Femur (tissue), 1 donor: ENCODE measurements around the gene C15orf39.
A peak's percentile ranks its signal among the peaks of the same experiment; 100 is the strongest.

Source experiments
- DNase-seq: peaks from one replicate; pipeline ENCODE4 v3.0.0-alpha.2; 2017

Gene C15orf39

DNA sequence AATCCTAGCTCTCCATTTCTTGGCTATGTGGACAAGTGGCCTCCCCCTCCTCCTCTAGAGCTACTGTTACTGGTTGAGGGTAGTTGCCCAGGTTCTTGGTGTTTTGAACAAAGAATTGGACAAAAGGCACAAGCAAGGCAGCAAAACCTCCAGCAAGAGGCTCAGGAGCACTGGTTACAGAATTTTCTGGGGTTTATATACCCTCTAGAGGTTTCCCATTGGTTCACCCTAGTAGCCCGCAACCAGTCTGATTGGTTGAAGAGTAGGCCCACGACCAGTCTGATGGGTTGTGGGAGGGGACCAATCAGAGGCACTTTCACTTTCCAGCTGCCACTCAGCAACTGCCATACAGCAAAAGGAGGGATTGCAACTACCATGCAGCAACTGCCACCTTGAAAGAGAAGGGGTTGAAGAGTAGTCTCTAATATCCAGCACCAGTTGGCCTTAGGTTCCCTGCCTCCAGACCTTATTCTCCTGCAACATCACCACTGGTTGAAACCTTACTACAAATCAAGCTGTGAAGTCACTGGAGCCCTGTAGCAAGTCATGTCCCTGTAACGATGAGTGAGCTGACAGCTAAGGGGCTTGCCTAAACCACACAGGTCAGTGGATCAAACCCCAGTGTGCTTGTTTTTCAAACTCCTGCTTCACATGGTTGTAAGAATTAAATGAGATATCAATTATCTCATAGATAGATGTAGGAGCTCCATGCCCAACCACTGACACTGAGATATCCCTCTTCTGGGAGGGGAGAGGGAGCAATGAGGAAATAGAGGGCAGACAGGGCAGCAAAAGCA, 2.9 kb upstream of the C15orf39 start:
- no peak for DNase-seq

DNA sequence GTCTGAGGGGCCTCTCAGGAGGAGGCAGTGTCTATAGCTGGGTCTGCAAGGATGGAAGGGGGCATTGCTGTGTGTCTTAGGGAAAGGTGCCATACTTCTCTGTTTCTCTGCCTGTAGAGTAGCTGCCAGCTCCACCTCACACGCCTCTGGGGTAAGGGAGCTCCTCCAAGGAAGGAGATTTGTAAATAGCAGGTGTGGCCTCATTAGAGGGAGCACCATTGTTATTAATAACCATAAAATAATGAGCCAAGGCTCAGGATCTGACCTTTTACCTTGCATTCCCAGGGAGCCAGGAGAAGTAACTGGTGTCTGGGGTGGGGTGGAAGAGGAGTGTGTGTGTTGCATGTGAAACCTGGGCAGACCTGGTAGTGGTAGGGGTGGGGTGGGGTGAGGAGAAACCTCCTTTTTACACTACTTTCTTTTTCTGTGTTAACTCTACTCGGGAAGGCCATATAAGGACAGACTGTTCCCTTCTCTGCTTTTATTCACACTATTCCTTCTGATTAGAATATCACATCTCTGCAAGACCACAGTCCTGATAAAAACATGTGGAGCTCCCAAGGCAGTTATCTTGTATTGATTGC, 2.2 kb upstream of the C15orf39 start:
- no peak for DNase-seq

DNA sequence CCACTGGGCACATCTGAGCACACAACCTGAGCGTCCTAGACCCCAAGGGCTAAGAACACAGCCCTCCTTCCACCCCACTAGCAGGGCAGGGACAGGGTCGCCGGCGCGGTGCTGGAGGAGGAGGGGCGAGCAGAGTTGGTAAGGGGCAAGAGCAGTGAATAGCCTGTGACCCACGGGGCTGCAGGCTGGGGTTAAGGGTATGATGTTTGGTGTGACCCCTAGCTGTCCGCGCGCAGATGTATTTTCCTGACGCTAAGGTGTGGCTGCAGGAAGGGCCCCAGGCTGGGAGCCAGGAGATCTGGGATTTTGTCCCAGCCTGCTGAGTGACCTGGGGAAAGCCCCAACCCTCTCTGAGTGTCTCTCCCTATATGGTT, 1.3 kb upstream of the C15orf39 start:
- DNase-seq: no peak

DNA sequence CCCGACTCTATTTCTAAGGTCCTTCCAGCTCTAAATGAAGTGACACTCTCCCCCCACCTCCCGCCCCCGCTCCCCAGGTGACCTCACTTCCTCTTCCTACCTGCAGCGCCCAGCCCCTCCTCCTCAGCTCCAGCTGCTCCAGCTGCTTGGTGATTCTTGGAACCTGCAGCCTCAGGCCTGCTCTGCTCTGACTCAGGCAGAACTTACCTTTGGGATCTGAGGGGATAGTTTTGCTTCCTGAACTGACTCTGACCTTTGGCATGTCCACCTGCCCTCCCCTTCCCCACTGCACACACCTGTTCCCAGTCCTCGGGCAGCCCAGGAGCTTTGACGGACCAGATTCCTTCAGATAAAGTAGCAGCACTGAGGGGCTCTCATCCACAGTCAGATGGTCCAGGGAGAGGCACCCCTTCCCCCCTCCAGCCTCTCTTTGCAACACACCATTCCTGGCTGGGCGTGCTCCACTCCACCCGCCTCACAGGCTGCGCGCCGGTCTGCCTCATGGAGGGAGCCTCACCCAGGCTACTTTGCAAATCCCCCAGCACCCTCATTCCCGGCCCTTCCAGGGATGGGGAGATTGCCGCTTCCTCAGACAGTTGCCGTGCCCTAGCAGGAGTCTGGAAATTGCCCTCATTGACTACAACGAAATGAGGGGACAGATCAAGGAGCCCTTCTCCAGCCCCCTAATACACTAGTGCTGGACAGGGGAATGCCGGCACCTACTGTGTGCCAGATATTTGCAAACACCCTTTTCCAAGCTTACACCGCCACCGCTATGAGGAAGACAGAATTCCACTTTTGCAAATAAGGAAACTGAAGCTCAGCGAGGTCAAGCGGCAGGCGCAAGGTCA, 692 bp upstream of the C15orf39 start:
- DNase-seq: no peak

DNA sequence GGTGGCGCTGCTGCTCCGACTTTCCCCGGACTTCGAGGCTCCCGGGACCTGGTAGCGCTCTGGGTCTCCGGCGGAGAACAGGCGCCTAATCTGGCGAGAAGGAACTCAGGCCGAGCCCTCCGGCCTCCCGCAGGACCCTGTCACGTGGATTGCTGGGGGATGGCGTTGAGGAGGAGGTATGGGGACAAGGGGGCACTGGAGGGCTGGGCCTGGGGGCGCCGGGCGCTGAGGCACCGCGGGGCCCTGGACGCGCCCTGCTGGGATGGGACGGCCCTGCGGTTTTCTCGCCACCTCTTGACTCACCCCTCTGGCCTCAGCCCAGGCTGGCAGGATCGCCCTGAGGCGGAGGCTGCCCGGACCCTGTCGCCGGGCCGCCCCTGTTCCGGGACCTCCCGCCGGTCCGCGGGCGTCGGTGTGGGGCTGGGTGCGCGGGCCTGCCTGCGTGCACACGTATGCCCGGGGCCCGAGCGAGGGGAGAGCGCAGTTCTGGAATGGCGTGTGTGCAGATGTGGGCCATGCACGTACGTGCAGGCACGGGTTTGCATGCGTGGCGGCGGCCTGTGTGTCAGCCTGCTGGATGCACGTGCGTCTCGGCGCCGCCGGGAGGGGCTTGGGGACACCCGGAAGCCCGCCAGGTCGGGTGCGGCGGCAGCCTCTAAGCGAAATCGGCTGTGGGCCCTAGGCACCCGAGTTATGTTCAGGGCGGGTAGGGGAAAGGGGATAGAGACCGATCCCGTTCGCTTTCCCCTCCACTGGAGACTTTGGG, 752 bp downstream of the C15orf39 start:
- peak; percentile 85 for DNase-seq

DNA sequence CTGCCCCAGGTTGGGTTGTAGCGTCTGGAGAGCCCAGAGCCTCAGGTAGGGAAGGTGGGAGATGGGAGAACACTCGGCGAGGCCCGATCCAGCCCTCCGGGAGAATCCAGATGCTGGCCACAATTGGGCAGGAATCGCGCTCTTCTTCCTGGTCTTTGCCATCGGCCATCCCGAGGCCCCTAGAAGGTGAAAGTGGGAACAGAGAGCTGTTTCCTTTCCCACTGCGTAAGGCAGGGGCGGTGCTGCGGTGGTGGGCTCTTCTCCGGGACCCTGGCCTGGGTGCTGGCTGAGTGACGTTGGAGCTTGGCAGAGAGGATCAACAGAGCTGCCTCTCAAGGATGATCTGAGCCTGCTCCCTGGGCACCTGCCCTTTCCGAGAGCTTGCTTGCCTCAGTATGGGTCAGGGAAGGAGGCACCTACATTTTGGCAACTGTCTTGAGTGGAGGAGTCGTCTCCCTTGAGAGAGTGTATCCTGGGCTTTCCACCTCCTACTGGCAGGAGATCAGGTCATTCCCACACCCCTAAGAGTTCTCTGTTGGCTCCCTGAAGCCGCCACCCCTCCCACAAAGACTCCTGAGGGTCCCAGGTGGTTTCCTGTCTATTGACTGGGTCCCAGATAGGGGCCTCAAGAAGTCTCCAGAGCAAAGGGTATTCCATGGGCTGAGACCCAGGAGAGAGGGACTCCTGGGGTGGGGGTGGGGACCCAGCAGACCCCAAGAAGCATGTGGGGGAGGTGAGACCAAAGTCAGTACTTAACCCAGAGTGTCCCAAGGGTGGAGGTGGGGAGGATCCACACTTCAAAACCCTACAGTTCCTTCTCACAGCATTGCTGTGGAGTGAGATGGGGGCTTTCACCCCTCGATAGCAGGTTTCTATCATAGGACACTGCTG, 1.6 kb downstream of the C15orf39 start:
- DNase-seq: peak; percentile 46

DNA sequence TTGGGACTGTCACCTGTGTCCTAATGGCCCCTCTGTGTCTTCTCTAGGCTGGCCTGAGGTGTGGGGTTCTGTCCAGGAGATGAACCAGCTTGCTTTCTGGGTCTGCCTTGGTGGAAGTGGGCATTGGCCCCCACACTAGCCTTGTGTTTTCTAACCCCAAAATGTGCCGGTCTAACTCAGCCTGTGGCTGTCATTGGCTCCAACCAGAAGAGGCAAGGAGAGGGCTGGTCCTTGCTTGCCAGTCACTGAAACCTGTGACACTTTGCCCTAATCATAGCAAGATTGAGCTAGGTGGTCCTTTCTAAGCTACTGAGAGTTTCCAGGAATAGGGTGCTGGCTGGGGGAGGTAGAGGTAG, 2.2 kb downstream of the C15orf39 start:
- no peak for DNase-seq

DNA sequence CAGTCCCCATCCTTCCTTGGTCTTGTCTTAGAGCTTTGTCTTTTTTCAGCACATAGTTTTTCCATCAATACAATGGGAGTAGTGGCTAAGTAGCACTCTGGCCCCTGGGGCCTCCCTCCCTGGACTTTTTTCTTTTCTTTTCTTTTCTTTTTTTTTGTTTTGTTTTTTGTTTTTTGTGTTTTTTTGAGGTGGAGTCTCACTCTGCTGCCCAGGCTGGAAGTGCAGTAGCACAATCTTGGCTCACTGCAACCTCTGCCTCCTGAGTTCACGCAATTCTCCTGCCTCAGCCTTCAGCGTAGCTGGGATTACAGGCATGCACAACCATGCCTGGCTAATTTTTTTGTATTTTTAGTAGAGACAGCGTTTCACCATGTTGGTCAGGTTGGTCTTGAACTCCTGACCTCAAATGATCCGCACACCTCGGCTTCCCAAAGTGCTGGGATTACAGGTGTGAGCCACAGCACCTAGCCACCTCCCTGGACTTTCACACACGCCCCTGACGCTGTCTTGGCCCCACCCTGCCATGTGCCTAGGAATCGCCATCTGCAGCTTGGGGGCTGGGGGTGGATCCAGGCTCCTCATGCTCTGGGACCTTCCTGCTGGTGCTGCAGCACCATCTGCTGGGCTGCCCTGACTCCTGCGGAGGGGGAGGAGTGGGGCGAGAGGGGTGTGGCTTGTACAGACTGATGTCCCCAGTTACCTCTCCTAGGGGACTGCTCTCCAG, 2.8 kb downstream of the C15orf39 start:
- peak; percentile 94 for DNase-seq

DNA sequence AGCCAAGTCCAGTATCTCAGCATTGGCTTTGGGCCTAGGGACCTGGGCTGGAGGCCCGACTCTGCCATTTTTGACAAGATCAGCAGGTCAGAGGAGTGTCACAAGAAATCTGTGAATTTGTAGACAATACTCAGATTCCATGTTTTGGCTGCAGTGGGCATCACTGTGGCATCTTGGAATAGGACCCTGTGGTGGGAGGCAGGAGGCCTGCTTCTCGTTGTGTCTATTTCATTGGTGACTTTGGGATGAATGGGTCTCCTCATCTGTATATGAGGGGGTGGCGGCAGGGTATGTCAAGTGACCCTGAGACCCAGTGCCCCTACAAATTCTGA, 3.3 kb downstream of the C15orf39 start:
- no peak for DNase-seq

DNA sequence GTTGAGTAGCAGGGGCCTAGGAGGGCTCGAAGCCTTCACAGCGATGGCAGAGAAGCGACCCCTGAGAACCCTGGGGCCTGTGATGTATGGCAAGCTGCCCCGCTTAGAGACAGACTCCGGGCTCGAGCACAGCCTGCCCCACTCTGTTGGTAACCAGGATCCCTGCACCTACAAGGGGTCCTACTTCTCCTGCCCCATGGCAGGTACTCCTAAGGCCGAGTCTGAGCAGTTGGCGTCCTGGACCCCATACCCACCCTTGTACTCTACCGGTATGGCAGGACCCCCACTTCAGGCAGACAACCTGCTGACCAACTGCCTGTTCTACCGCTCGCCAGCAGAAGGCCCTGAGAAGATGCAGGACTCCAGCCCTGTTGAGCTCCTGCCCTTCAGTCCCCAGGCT, 4.3 kb downstream of the C15orf39 start:
- no peak for DNase-seq

DNA sequence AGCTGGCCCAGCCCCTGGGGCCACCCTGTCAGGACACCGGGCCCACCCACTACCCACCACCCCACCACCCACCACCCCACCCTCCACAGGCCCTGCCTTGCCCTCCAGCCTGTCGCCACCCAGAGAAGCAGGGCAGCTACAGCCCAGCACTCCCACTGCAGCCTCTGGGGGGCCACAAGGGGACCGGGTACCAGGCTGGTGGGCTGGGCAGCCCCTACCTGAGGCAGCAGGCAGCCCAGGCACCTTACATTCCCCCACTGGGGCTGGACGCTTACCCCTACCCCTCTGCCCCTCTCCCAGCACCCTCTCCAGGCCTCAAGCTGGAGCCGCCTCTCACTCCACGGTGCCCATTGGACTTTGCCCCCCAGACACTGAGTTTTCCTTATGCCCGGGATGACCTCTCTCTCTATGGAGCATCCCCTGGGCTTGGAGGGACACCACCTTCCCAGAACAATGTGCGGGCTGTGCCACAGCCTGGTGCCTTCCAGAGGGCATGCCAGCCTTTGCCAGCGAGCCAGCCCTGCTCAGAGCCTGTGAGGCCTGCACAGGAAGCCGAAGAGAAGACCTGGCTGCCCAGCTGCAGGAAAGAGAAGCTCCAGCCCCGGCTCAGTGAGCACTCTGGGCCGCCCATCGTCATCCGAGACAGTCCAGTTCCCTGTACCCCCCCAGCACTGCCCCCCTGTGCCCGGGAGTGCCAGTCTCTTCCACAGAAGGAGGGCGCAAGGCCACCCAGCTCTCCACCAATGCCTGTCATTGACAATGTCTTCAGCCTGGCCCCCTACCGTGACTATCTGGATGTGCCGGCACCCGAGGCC, 5.3 kb downstream of the C15orf39 start:
- DNase-seq: no peak

DNA sequence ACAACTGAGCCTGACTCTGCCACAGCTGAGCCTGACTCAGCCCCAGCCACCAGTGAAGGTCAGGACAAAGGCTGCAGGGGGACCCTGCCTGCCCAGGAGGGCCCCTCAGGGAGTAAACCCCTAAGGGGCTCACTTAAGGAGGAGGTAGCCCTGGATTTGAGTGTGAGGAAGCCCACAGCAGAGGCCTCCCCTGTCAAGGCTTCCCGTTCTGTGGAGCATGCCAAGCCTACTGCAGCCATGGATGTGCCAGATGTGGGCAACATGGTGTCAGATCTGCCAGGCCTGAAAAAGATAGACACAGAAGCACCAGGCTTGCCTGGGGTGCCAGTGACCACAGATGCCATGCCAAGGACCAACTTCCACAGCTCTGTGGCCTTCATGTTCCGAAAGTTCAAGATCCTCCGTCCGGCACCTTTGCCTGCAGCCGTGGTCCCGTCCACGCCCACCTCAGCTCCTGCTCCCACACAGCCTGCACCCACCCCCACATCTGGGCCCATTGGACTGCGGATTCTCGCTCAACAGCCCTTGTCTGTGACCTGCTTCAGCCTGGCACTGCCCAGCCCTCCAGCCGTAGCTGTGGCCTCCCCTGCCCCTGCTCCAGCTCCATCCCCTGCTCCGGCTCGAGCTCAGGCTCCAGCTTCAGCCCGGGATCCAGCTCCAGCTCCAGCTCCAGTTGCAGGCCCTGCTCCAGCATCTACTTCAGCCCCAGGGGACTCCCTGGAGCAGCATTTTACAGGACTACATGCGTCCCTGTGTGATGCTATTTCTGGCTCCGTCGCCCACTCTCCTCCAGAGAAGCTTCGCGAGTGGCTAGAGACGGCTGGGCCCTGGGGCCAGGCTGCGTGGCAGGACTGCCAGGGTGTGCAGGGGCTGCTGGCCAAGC, 6.2 kb downstream of the C15orf39 start:
- no peak for DNase-seq

DNA sequence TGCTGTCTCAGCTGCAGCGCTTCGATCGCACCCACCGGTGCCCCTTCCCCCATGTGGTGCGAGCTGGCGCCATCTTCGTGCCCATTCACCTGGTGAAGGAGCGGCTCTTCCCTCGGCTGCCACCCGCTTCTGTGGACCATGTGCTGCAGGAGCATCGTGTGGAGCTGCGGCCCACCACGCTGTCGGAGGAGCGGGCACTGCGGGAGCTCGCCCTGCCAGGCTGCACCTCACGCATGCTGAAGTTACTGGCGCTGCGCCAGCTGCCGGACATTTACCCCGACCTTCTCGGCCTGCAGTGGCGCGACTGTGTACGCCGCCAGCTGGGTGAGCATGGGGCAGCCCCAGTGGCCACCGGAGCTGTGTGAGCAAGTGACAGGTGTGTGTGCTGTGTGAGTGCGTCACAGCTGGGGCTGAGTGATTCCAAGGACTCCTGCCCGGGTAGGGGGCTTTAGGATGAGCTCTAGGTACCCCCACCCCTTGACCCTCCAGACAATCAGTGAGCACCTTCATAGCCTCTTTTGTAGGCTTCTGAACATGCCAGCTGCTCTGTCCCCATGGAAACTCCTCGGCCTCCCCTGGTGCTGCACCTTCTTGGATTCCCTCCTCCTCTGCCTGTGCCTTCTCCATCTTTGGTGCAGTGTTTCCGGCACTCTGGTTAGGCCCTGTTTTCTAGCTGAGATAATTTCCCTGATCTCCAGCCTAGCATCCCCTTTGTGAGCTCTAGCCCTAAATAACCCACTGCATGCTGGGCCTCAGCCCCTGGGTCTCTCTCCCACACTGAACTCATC, 7.0 kb downstream of the C15orf39 start:
- no peak for DNase-seq

DNA sequence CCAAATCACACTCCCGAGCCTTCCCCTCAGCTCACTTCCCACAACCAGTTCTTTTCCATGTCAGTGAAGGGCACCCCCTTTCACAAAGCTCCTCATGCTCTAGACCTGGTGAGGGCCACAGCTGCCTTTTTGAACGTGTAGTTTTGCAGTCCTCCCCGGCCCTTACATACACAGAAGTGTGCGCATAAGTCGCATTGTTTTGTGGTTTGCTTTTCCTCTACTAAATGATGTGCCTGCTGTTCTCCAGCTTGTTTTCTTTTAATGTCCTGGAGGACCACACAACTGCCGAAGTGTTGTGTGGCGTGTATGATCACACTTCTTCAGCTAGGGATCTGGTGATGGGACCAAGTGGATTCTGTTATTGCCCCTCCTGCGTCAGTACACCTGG, 7.6 kb downstream of the C15orf39 start:
- DNase-seq: no peak

DNA sequence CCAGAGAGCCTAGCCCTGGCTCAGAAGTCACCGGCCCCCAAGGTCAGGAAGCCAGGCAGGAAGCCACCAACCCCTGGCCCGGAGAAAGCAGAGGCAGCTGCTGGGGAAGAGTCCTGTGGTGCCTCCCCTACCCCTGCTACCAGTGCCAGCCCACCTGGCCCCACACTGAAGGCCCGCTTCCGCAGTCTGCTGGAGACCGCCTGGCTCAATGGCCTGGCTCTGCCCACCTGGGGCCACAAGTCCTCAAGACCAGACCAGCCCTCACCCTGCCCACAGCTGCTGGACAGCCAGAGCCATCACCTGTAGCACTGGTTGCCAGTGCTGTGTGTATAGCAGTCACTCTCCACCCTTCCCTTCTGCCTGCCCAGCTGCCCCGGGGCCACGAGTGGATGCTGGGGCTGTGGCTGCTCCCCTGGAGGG, 9.1 kb downstream of the C15orf39 start:
- DNase-seq: no peak

DNA sequence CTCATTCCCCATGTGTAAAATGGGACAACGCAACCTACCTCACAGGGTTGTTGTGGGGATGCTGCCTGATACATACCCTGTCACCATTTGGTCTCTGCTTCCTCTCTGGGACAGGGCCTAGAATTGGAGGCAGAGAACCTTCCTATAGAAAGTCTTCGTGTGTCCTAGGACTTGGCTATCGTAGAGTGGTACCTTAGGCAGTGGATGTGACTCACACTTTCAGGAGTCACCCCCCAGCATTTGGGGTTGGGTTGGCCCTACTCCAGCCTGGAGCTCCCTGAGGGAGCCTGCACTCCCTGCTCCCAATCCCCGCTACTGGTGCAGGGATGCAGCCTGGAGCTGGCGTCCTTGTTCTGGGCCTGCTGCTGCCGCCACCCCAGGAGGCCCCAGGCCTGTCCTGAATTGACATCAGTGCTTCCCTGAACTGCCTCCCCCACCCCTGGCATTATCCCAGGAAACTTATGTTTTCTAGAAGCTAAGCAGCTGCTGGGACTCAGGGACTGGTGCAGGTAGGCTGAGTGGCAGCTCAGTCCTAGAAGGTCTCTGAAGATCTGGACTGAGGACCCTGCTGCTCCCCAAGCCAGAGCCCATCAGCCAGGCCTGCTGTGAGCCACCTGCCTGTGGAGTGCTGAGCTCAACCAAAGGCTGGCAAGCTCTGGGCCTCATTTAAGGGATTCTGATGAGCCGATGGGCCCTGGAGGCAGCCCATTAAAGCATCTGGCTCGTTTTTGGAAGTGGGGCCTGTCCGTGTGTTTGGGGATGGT, 9.9 kb downstream of the C15orf39 start:
- no peak for DNase-seq

DNA sequence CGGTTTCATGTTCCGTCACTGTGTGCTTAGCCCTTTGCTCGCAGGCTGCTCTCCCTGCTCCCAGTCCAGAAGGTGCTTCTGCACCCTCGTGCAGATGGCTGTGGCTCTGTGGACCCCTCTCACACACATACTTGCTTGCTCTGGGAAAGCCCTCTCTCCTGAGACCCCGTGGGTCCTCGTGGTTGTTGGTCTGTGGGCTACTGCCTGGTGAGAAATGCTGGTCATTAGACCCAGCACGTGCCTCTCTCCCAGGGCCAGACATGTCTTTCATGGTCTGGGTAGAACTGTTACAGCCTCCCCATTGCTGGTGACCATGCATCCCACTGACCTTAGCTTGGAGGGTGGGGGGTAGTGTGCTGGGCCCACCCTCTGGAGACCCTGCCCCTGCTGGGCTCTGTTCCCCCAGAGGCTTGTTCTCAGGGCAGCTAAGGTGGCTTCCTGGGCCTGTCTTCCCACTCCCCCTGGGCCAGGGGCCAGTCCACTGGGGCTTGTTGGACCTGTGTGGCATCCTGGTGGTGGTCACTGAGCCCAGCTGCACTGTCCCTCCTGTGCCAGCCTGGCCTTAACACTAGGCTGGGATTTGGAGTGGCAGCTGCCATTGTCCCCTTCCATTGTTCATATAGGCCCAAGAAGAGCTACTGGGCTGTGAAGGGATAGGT, 10.6 kb downstream of the C15orf39 start:
- DNase-seq: no peak
